Stimulated activated CD4-positive, alpha-beta T cell treated with anti-CD3 and anti-CD28 coated beads, Interleukin-2, amount 100 ng/mL, for 4 hours (primary cell): ENCODE measurements around the gene INPP4A.

Experiments used
- DNase-seq: peaks from one replicate; pipeline ENCODE4 v3.0.0-alpha.2; 2020; ENCODE audit warnings: low read depth

INPP4A gene

GRCh38 chr2:98514879-98515249 is 70.2 kb downstream of the INPP4A start:
- no peak for DNase-seq

GRCh38 chr2:98515250-98515991 is 70.8 kb downstream of the INPP4A start:
- no peak for DNase-seq

- no peak for DNase-seq
Measured at GRCh38 chr2:98516571-98516970, 71.9 kb downstream of the INPP4A start.

GRCh38 chr2:98517636-98518035 is 73.0 kb downstream of the INPP4A start:
- no peak for DNase-seq

GRCh38 chr2:98518101-98518500 is 73.4 kb downstream of the INPP4A start:
- peak; percentile 40 for DNase-seq

GRCh38 chr2:98519156-98519555 is 74.5 kb downstream of the INPP4A start:
- DNase-seq, result no peak

- no peak for DNase-seq
Measured at GRCh38 chr2:98519851-98520250, 75.2 kb downstream of the INPP4A start.

- DNase-seq, result no peak
Measured at GRCh38 chr2:98520806-98521205, 76.1 kb downstream of the INPP4A start.

GRCh38 chr2:98521266-98521665 is 76.6 kb downstream of the INPP4A start:
- no peak for DNase-seq

- no peak for DNase-seq
Measured at GRCh38 chr2:98522854-98523253, 78.2 kb downstream of the INPP4A start.

- DNase-seq, result no peak
Measured at GRCh38 chr2:98524168-98524567, 79.5 kb downstream of the INPP4A start.

GRCh38 chr2:98528349-98528748 is 83.7 kb downstream of the INPP4A start:
- no peak for DNase-seq

GRCh38 chr2:98530114-98530513 is 85.5 kb downstream of the INPP4A start:
- no peak for DNase-seq

GRCh38 chr2:98532756-98533155 is 88.1 kb downstream of the INPP4A start:
- DNase-seq, result no peak

GRCh38 chr2:98533547-98533946 is 88.9 kb downstream of the INPP4A start:
- no peak for DNase-seq

- DNase-seq, result no peak
Measured at GRCh38 chr2:98534761-98535160, 90.1 kb downstream of the INPP4A start.

GRCh38 chr2:98535971-98536677 is 91.5 kb downstream of the INPP4A start:
- DNase-seq, result no peak

- no peak for DNase-seq
Measured at GRCh38 chr2:98537390-98538126, 92.9 kb downstream of the INPP4A start.

GRCh38 chr2:98538280-98539041 is 93.8 kb downstream of the INPP4A start:
- DNase-seq, result no peak

GRCh38 chr2:98539056-98539735 is 94.5 kb downstream of the INPP4A start:
- no peak for DNase-seq

- DNase-seq, result no peak
Measured at GRCh38 chr2:98540536-98540935, 95.9 kb downstream of the INPP4A start.

- DNase-seq, result no peak
Measured at GRCh38 chr2:98541489-98541888, 96.8 kb downstream of the INPP4A start.
